ENCODE measurements around the gene CERT1.

The CERT1 gene

GRCh38 chr5:75446068-75446467, 65.4 kb downstream of the CERT1 start:
- no peak for TF ChIP-seq CTCF (IDR thresholded peaks at IDR 0.05)

DNA sequence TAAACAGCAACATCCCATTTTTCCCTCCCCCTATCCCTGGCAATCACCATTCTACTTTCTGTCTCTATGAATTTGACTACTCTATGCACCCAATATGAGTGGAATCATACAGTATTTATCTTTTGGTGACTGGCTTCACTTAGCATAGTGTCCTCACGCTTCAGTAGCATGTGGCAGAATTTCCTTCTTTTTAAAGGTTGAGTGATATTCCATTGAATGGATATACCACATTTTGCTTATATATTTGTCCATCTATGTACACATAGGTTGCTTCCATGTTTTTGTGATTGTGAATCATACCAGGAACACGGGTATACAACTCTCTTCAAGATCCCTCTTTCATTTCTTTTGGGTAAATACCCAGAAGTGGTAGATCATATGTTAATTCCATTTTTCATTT, 69.9 kb downstream of the CERT1 start:
- TF ChIP-seq CTCF (IDR thresholded peaks at IDR 0.05): no peak

DNA sequence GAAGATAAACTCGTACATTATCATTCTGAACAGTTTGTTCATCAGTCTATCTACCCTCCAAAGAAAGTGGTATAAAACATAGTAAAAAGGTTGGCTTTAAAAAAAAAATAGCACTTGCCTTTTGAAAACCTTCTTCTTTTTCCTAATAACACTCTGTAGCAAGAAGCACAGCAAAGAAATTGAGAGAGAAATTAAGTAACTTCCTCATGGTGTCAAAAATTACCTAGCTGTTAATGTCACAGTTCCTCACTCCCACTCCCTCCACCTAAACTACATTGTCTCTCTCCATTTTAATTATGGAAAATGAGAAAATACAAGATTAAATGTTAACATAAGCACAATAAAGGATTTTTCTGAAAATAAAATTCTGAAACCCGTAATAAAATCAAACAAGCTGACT, 72.2 kb downstream of the CERT1 start:
- no peak for TF ChIP-seq CTCF (IDR thresholded peaks at IDR 0.05)

- peak; percentile 30; the same call in 1 of the 2 replicates for TF ChIP-seq CTCF (IDR thresholded peaks at IDR 0.05)
These were observed 72.7 kb downstream of the CERT1 start for GRCh38 chr5:75438722-75439121.

- TF ChIP-seq CTCF (IDR thresholded peaks at IDR 0.05): no peak
These were observed 76.3 kb downstream of the CERT1 start for GRCh38 chr5:75435096-75435495.

GRCh38 chr5:75433814-75434506, 77.5 kb downstream of the CERT1 start:
- TF ChIP-seq CTCF (IDR thresholded peaks at IDR 0.05): no peak

- TF ChIP-seq CTCF (IDR thresholded peaks at IDR 0.05): no peak
These were observed 97.2 kb downstream of the CERT1 start for GRCh38 chr5:75414241-75414640.

Measured in LNCAP (cell line).